Measurements from ENCODE around the gene PHACTR2. TPM values are rescaled to one million over a fixed set of nuclear protein-coding genes. Genes with fewer than 3 reads are reported as not detected.

PHACTR2 gene
- total RNA-seq, 2 donors from 2014 or later = 164 to 222 TPM

GRCh38 chr6:143652841-143653331 lies 24.9 kb upstream of the PHACTR2 start:
- H3K4me3 Mint-ChIP-seq = no peak overlapping the region
- H3K36me3 Mint-ChIP-seq (ENCODE audit: low read depth) = peaks cover 12% of the 10 kb centered on the region
- Histone ChIP-seq H3K4me1 (ENCODE audit: control insufficient read depth, insufficient read depth, low read length) (peaks cover 14% of the 10 kb centered on the region), H3K9me3 (ENCODE audit: control insufficient read depth, low read length) (peaks cover 18% of the 10 kb centered on the region), H3K9ac (ENCODE audit: extremely low read depth, low read length, poor library complexity, severe bottlenecking) (no peak overlapping the region), H3K4me3 (ENCODE audit: low read length) (no peak overlapping the region), H3K27ac (ENCODE audit: low read depth, low read length) (no peak overlapping the region), H3K36me3 (ENCODE audit: control insufficient read depth, insufficient read depth, low read length) (no peaks in the 10 kb centered on the region), H3K27me3 (ENCODE audit: control insufficient read depth, insufficient read depth, low read length, poor library complexity, severe bottlenecking) (no peaks in the 10 kb centered on the region)
- DNase-seq = no peak
- H3K4me1 Mint-ChIP-seq = peaks cover 41% of the 10 kb centered on the region
- WGBS, 2 experiments (ENCODE audit: insufficient coverage in 1 of 2, insufficient read length in 1 of 2) = 74 to 84% methylated on average over 6 of the region's 6 CpGs
- H3K27ac Mint-ChIP-seq = peak overlapping the region; percentile 40
- no peaks in the 10 kb centered on the region for H3K27me3 Mint-ChIP-seq (ENCODE audit: insufficient read depth)
- TF ChIP-seq CTCF (conservative IDR thresholded peaks at IDR 0.05) = no peak
- peaks cover 32% of the 10 kb centered on the region for H3K9me3 Mint-ChIP-seq

GRCh38 chr6:143655541-143655940 lies 22.2 kb upstream of the PHACTR2 start:
- Histone ChIP-seq H3K4me3 (ENCODE audit: low read length) (no peak overlapping the region), H3K9me3 (ENCODE audit: control insufficient read depth, low read length) (peaks cover 40% of the 10 kb centered on the region), H3K9ac (ENCODE audit: extremely low read depth, low read length, poor library complexity, severe bottlenecking) (no peak overlapping the region), H3K4me1 (ENCODE audit: control insufficient read depth, insufficient read depth, low read length) (peaks cover 9% of the 10 kb centered on the region), H3K27ac (ENCODE audit: low read depth, low read length) (no peak overlapping the region), H3K36me3 (ENCODE audit: control insufficient read depth, insufficient read depth, low read length) (peaks cover 2% of the 10 kb centered on the region), H3K27me3 (ENCODE audit: control insufficient read depth, insufficient read depth, low read length, poor library complexity, severe bottlenecking) (no peaks in the 10 kb centered on the region)
- peaks cover 41% of the 10 kb centered on the region for H3K9me3 Mint-ChIP-seq
- no peak for TF ChIP-seq CTCF (conservative IDR thresholded peaks at IDR 0.05)
- H3K4me3 Mint-ChIP-seq = no peak overlapping the region
- DNase-seq = no peak
- H3K36me3 Mint-ChIP-seq (ENCODE audit: low read depth) = peaks cover 18% of the 10 kb centered on the region
- H3K27ac Mint-ChIP-seq = no peak overlapping the region
- no peaks in the 10 kb centered on the region for H3K27me3 Mint-ChIP-seq (ENCODE audit: insufficient read depth)
- peaks cover 21% of the 10 kb centered on the region for H3K4me1 Mint-ChIP-seq
- 98 to 100% methylated on average over 2 to 5 of the region's 5 CpGs for WGBS, 2 experiments (ENCODE audit: insufficient coverage in 1 of 2, insufficient read length in 1 of 2)

GRCh38 chr6:143656026-143656425 lies 21.7 kb upstream of the PHACTR2 start:
- Histone ChIP-seq H3K27me3 (ENCODE audit: control insufficient read depth, insufficient read depth, low read length, poor library complexity, severe bottlenecking) (no peaks in the 10 kb centered on the region), H3K9me3 (ENCODE audit: control insufficient read depth, low read length) (peaks cover 40% of the 10 kb centered on the region), H3K9ac (ENCODE audit: extremely low read depth, low read length, poor library complexity, severe bottlenecking) (no peak overlapping the region), H3K4me1 (ENCODE audit: control insufficient read depth, insufficient read depth, low read length) (peaks cover 9% of the 10 kb centered on the region), H3K27ac (ENCODE audit: low read depth, low read length) (no peak overlapping the region), H3K36me3 (ENCODE audit: control insufficient read depth, insufficient read depth, low read length) (peaks cover 4% of the 10 kb centered on the region), H3K4me3 (ENCODE audit: low read length) (no peak overlapping the region)
- 94 to 95% methylated on average over 3 to 4 of the region's 4 CpGs for WGBS, 2 experiments (ENCODE audit: insufficient coverage in 1 of 2, insufficient read length in 1 of 2)
- Mint-ChIP-seq H3K27ac (no peak overlapping the region), H3K27me3 (ENCODE audit: insufficient read depth) (no peaks in the 10 kb centered on the region), H3K4me3 (no peak overlapping the region), H3K4me1 (peaks cover 21% of the 10 kb centered on the region), H3K36me3 (ENCODE audit: low read depth) (peaks cover 20% of the 10 kb centered on the region), H3K9me3 (peaks cover 39% of the 10 kb centered on the region)
- DNase-seq = no peak
- TF ChIP-seq CTCF (conservative IDR thresholded peaks at IDR 0.05) = no peak

Measured in endodermal cell (in vitro differentiated cells).